Pulmonary artery endothelial cell (primary cell): ENCODE measurements around the gene MC3R. TPM values are rescaled to one million over a fixed set of nuclear protein-coding genes. Genes with fewer than 3 reads are reported as not detected.

Source experiments
- DNase-seq: peaks from one replicate; pipeline ENCODE4 v3.0.0-alpha.2; 2011; ENCODE audit warnings: low read depth, low spot score
- total RNA-seq: library from RNA; depleted of rRNA; stranded (reverse); fragments of >200 nt; gene quantifications from 2 replicates; pipeline ENCODE4 v1.2.3, GENCODE V29; 2014

MC3R gene
- total RNA-seq, 1 donor from 2014 or later, result not detected

DNA sequence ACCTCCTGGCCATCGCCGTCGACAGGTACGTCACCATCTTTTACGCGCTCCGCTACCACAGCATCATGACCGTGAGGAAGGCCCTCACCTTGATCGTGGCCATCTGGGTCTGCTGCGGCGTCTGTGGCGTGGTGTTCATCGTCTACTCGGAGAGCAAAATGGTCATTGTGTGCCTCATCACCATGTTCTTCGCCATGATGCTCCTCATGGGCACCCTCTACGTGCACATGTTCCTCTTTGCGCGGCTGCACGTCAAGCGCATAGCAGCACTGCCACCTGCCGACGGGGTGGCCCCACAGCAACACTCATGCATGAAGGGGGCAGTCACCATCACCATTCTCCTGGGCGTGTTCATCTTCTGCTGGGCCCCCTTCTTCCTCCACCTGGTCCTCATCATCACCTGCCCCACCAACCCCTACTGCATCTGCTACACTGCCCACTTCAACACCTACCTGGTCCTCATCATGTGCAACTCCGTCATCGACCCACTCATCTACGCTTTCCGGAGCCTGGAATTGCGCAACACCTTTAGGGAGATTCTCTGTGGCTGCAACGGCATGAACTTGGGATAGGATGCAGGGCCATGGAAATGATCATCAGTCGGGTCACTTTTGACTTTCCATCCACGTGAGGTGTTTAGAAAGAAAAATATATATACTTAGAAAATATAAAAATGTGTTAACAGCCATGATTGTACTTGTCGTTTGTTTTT is 868 bp downstream of the MC3R start:
- no peak for DNase-seq

GRCh38 chr20:56249956-56250355 is 1.4 kb downstream of the MC3R start:
- DNase-seq, result no peak

GRCh38 chr20:56257604-56258003 is 9.1 kb downstream of the MC3R start:
- DNase-seq, result no peak

DNA sequence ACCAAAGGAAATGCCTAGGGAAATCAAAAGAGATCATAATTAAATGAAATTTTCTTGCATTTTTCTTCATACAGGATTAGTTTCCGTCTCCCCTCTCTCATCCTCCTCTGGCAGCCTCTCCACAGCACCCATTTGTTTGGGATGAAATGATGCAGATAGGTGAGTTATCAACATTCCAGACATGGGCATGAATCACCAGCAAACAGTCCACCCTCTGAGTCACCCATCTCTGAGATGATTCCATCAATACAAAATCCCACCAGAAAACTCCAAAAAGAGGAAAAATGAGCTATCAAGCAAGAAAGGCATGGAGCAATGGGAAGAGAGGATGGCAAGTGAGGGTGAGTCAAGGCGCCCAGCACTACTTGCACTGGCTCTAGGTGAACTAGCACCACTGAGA is 11.4 kb downstream of the MC3R start:
- no peak for DNase-seq

- no peak for DNase-seq
These were observed 20.0 kb downstream of the MC3R start for GRCh38 chr20:56268536-56268935.

- DNase-seq, result no peak
These were observed 23.4 kb downstream of the MC3R start for GRCh38 chr20:56271974-56272373.

DNA sequence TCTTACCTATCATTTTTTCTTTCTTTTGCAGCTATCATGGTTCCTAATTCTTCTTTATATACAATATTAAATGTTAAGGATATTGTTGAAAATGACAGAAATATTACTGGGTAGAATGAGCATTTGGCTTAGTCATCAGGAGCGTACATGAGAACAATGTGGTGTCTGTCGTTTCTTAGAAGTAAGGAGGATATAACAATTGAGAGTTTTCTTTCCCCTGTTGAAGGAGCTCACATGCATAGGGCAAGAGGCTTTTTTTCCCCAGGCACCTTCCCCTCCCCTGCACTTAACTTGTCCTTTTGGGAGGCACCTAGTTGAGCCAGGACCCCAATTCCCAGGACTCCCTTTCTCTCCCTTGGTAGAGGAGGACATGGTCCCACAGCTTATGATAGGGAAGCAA is 25.0 kb downstream of the MC3R start:
- DNase-seq, result no peak

- DNase-seq, result no peak
These were observed 25.6 kb downstream of the MC3R start for GRCh38 chr20:56274156-56274555.

GRCh38 chr20:56278196-56278595 is 29.7 kb downstream of the MC3R start:
- no peak for DNase-seq

- DNase-seq, result no peak
These were observed 37.0 kb downstream of the MC3R start for GRCh38 chr20:56285496-56285895.

GRCh38 chr20:56289652-56290051 is 41.1 kb downstream of the MC3R start:
- no peak for DNase-seq

GRCh38 chr20:56299362-56299761 is 50.8 kb downstream of the MC3R start:
- DNase-seq, result no peak

Other genes with a start within 250 kb of the MC3R start
- gene CBLN4, start 243.2 kb upstream of the MC3R start, total RNA-seq, result not detected in 2 replicates
- gene FAM210B, start 110.2 kb downstream of the MC3R start, total RNA-seq, result 51.9 and 56.0 TPM in 2 replicates
- gene AURKA, start 143.5 kb downstream of the MC3R start, total RNA-seq, result 32.9 and 80.7 TPM in 2 replicates
- 29.7 and 39.7 TPM in 2 replicates for gene CSTF1, start 143.9 kb downstream of the MC3R start, total RNA-seq
- 0.07 TPM in 1 of 2 replicates, not detected in the other for gene CASS4, start 163.5 kb downstream of the MC3R start, total RNA-seq
- 101 and 106 TPM in 2 replicates for gene RTF2, start 219.9 kb downstream of the MC3R start, total RNA-seq